Gastrocnemius medialis (tissue), 4 donors: ENCODE measurements around the gene GOPC. TPM values are rescaled to one million over a fixed set of nuclear protein-coding genes. Genes with fewer than 3 reads are reported as not detected.

Experiments
- ATAC-seq, 2 donors: fragments of 150-250 bp; one replicate each; pipeline ENCODE4 v1.9.1; 2016
- DNase-seq, 2 donors: peaks; one replicate each; pipeline ENCODE4 v3.0.0-alpha.2; 2019
- H3K27ac ChIP-seq, 4 donors: fragments of 200-600 bp; sonication (generic); 1 replicate in 1 of 4; 2 replicates in 3 of 4; pipeline ENCODE4 v1.5.1; 2016 to 2018; ENCODE audit warnings: mild to moderate bottlenecking in 2 of 4, moderate library complexity in 1 of 4
- H3K27me3 ChIP-seq, 3 donors: fragments of 200-600 bp; sonication (generic) in 2 of 3; 1 replicate in 1 of 3; 2 replicates in 2 of 3; pipeline versions ENCODE4 v1.5.1 to v1.6.0; 2016 to 2019; ENCODE audit warnings: mild to moderate bottlenecking in 1 of 3, moderate library complexity in 1 of 3
- H3K36me3 ChIP-seq, 2 donors: fragments of 200-600 bp; sonication (generic) in 1 of 2; one replicate each; pipeline ENCODE4 v1.5.1; 2017 to 2018
- H3K4me1 ChIP-seq, 2 donors: fragments of 200-600 bp; sonication (generic) in 1 of 2; one replicate each; pipeline ENCODE4 v1.5.1; 2016 to 2017; ENCODE audit warnings: mild to moderate bottlenecking in 2 of 2
- H3K4me3 ChIP-seq, 4 donors: fragments of 200-600 bp; sonication (generic) in 3 of 4; 1 replicate in 1 of 4; 2 replicates in 3 of 4; pipeline ENCODE4 v1.5.1; 2016 to 2019; ENCODE audit warnings: mild to moderate bottlenecking in 2 of 4
- H3K9me3 ChIP-seq, 3 donors: fragments of 200-600 bp; sonication (generic) in 2 of 3; 1 replicate in 1 of 3; 2 replicates in 2 of 3; pipeline ENCODE4 v1.5.1; 2016 to 2019
- CTCF ChIP-seq, 5 experiments: fragments of 450-650 bp in 3 of 5; fragments of 200-600 bp in 2 of 5; sonication (generic) in 2 of 5; IDR thresholded peaks in 4 of 5; conservative IDR thresholded peaks in 1 of 5; 1 replicate in 4 of 5; 2 replicates in 1 of 5; pipeline ENCODE4 v1.5.1; 2016 to 2019; ENCODE audit warnings: antibody characterized with exemption in 5 of 5, mild to moderate bottlenecking in 3 of 5, moderate library complexity in 3 of 5
- POLR2A ChIP-seq, 2 donors: fragments of 450-650 bp; IDR thresholded peaks; one replicate each; pipeline ENCODE4 v1.6.1; 2017; ENCODE audit warnings: antibody characterized with exemption in 2 of 2, mild to moderate bottlenecking in 2 of 2, moderate library complexity in 2 of 2
- in situ Hi-C, 4 donors: fragments of 200-750 bp; cut with MboI; loops; one replicate each; pipeline versions ENCODE4 v1.15.0 to v1.8.0; 2017; ENCODE audit warnings: low sequenced_read_pairs in 4 of 4
- intact Hi-C: fragments of 100-400 bp; cut with DNase I; formaldehyde crosslinking; loops from one replicate; pipeline ENCODE4 v1.15.1; 2023; ENCODE audit warnings: low total_unique reads
- total RNA-seq, 4 donors: library from RNA; depleted of rRNA; stranded (reverse); fragments of >200 nt; gene quantifications; one replicate each; pipeline versions ENCODE4 v1.1.0 to v1.2.3, GENCODE V29; 2016

The GOPC gene
- total RNA-seq, 4 donors from 2014 or later, result 12.0 to 19.3 (median 13.6) TPM

GRCh38 chr6:117561128-117561527 lies 41.2 kb downstream of the GOPC start:
- Histone ChIP-seq H3K27ac (no peak overlapping the region), H3K27me3 (no peaks in the 10 kb centered on the region), H3K9me3 (no peaks in the 10 kb centered on the region), H3K4me3 (no peak overlapping the region), H3K36me3 (peaks cover 0 to 18% of the 10 kb centered on the region in 2 donors), H3K4me1 (no peaks in the 10 kb centered on the region)
- intact Hi-C loops, result no loop called here
- in situ Hi-C loops, result loop anchor here in 1 of 4 donors (25.0 kb wide), 1 partner anchor 574 kb away; no protein-coding TSS in a partner anchor
- DNase-seq (no peak), ATAC-seq (no peak)
- TF ChIP-seq CTCF (IDR thresholded peaks at IDR 0.05 in 4 of 5, conservative IDR thresholded peaks at IDR 0.05 in 1 of 5), result no peak
- TF ChIP-seq POLR2A (IDR thresholded peaks at IDR 0.05), result no peak

GRCh38 chr6:117559299-117559698 lies 43.0 kb downstream of the GOPC start:
- in situ Hi-C loops (loop anchor here in 3 of 4 donors (5.0 to 25.0 kb wide), 3 partner anchors 114 to 572 kb away; no protein-coding TSS in a partner anchor), intact Hi-C loops (no loop called here)
- peaks cover 0 to 13% of the 10 kb centered on the region in 2 donors for H3K36me3 ChIP-seq
- H3K4me3 ChIP-seq, result no peak overlapping the region
- DNase-seq (no peak), ATAC-seq (peak in 1 of 2 donors; percentile 59)
- H3K27ac ChIP-seq, result no peak overlapping the region
- no peak for TF ChIP-seq CTCF (IDR thresholded peaks at IDR 0.05 in 4 of 5, conservative IDR thresholded peaks at IDR 0.05 in 1 of 5)
- no peaks in the 10 kb centered on the region for H3K9me3 ChIP-seq
- no peaks in the 10 kb centered on the region for H3K27me3 ChIP-seq
- H3K4me1 ChIP-seq, result peaks cover 4 to 6% of the 10 kb centered on the region in 2 donors

- in situ Hi-C loops (loop anchor here in 3 of 4 donors (5.0 to 25.0 kb wide), 3 partner anchors 114 to 572 kb away; no protein-coding TSS in a partner anchor), intact Hi-C loops (no loop called here)
- H3K4me1 ChIP-seq, result peaks cover 4 to 6% of the 10 kb centered on the region in 2 donors
- H3K9me3 ChIP-seq, result no peaks in the 10 kb centered on the region
- ATAC-seq, result no peak
- no peak for DNase-seq
- no peak overlapping the region for H3K27ac ChIP-seq
- no peaks in the 10 kb centered on the region for H3K27me3 ChIP-seq
- no peak for TF ChIP-seq POLR2A (IDR thresholded peaks at IDR 0.05)
- no peak for TF ChIP-seq CTCF (IDR thresholded peaks at IDR 0.05 in 4 of 5, conservative IDR thresholded peaks at IDR 0.05 in 1 of 5)
- no peak overlapping the region for H3K4me3 ChIP-seq
- H3K36me3 ChIP-seq, result peaks cover 0 to 13% of the 10 kb centered on the region in 2 donors
Observed at GRCh38 chr6:117558818-117559217, 43.5 kb downstream of the GOPC start.

- TF ChIP-seq POLR2A (IDR thresholded peaks at IDR 0.05), result no peak
- TF ChIP-seq CTCF (IDR thresholded peaks at IDR 0.05 in 4 of 5, conservative IDR thresholded peaks at IDR 0.05 in 1 of 5), result no peak
- Histone ChIP-seq H3K4me1 (peaks cover 4 to 6% of the 10 kb centered on the region in 2 donors), H3K27ac (no peak overlapping the region), H3K27me3 (no peaks in the 10 kb centered on the region), H3K4me3 (no peak overlapping the region), H3K9me3 (no peaks in the 10 kb centered on the region), H3K36me3 (peaks cover 0 to 10% of the 10 kb centered on the region in 2 donors)
- no peak for DNase-seq
- in situ Hi-C loops, result loop anchor here in 3 of 4 donors (5.0 to 25.0 kb wide), 3 partner anchors 113 to 571 kb away; no protein-coding TSS in a partner anchor
- intact Hi-C loops, result no loop called here
- no peak for ATAC-seq
Observed at GRCh38 chr6:117557951-117558350, 44.4 kb downstream of the GOPC start.
